Liver (tissue), 9 donors: ENCODE measurements around the gene SBDS. TPM values are rescaled to one million over a fixed set of nuclear protein-coding genes. Genes with fewer than 3 reads are reported as not detected.
A peak's percentile ranks its signal among the peaks of the same experiment; 100 is the strongest.
"Not testable (repeated sequence)": the region's sequence is repeated elsewhere in the genome, so short reads cannot be mapped to it uniquely, and the experiment has no call there.

ENCODE experiments used
- DNase-seq: peaks from one replicate; pipeline ENCODE4 v3.0.0-alpha.2; 2017; ENCODE audit warnings: low spot score
- H3K27ac ChIP-seq, 2 donors: one replicate each; pipeline ENCODE4 v1.7.0; 2013; ENCODE audit warnings: inconsistent platforms in 2 of 2, low read length in 2 of 2, control low read depth in 1 of 2, low read depth in 1 of 2, mild to moderate bottlenecking in 1 of 2
- H3K27me3 ChIP-seq, 4 donors: one replicate each; pipeline versions ENCODE4 v1.6.1 to v1.7.0; 2013; ENCODE audit warnings: low read length in 3 of 4, inconsistent platforms in 1 of 4, mild to moderate bottlenecking in 1 of 4, moderate library complexity in 1 of 4; ENCODE audit not compliant: control insufficient read depth in 4 of 4, insufficient read depth in 4 of 4
- H3K36me3 ChIP-seq, 4 donors: one replicate each; pipeline versions ENCODE4 v1.6.1 to v1.7.0; 2013; ENCODE audit warnings: low read length in 3 of 4, mild to moderate bottlenecking in 3 of 4, low read depth in 1 of 4, moderate library complexity in 1 of 4; ENCODE audit not compliant: control insufficient read depth in 4 of 4, insufficient read depth in 3 of 4
- H3K4me1 ChIP-seq, 4 donors: one replicate each; pipeline versions ENCODE4 v1.6.1 to v1.7.0; 2013; ENCODE audit warnings: low read length in 3 of 4, mild to moderate bottlenecking in 3 of 4, moderate library complexity in 1 of 4; ENCODE audit not compliant: control insufficient read depth in 4 of 4, insufficient read depth in 4 of 4
- H3K4me3 ChIP-seq, 3 donors: one replicate each; pipeline versions ENCODE4 v1.6.1 to v1.7.0; 2013; ENCODE audit warnings: low read length in 3 of 3, control low read depth in 1 of 3, low read depth in 1 of 3, mild to moderate bottlenecking in 1 of 3
- H3K9ac ChIP-seq, 2 donors: one replicate each; pipeline ENCODE4 v1.7.0; 2013; ENCODE audit warnings: low read length in 2 of 2, mild to moderate bottlenecking in 2 of 2, moderate library complexity in 2 of 2, control low read depth in 1 of 2, low read depth in 1 of 2
- H3K9me3 ChIP-seq, 4 donors: one replicate each; pipeline versions ENCODE4 v1.6.1 to v1.7.0; 2013; ENCODE audit warnings: low read length in 3 of 4; ENCODE audit not compliant: control insufficient read depth in 4 of 4
- ATF3 ChIP-seq: IDR thresholded peaks from 2 replicates; pipeline ENCODE4 v1.6.1; 2016; ENCODE audit warnings: antibody characterized with exemption
- CTCF ChIP-seq: fragments of 150-350 bp; IDR thresholded peaks from 2 replicates; pipeline ENCODE4 v1.5.1; 2017; ENCODE audit warnings: improper control_type of control experiment, low read depth, low read length; ENCODE audit not compliant: missing input control
- EGR1 ChIP-seq, 2 donors: IDR thresholded peaks; 2 replicates each; pipeline ENCODE4 v1.6.1; 2016 to 2018; ENCODE audit warnings: antibody characterized with exemption in 2 of 2, low read depth in 2 of 2
- FOXA1 ChIP-seq: IDR thresholded peaks from 2 replicates; pipeline ENCODE4 v1.6.1; 2016; ENCODE audit warnings: antibody characterized with exemption
- FOXA2 ChIP-seq: IDR thresholded peaks from 2 replicates; pipeline ENCODE4 v1.6.1; 2016; ENCODE audit warnings: antibody characterized with exemption
- GABPA ChIP-seq, 2 donors: IDR thresholded peaks in 1 of 2; conservative IDR thresholded peaks in 1 of 2; 2 replicates each; pipeline ENCODE4 v1.6.1; 2016; ENCODE audit warnings: antibody characterized with exemption in 2 of 2, mild to moderate bottlenecking in 1 of 2, moderate library complexity in 1 of 2
- HNF4A ChIP-seq, 2 donors: conservative IDR thresholded peaks; 2 replicates each; pipeline ENCODE4 v1.6.1; 2016; ENCODE audit warnings: antibody characterized with exemption in 2 of 2, mild to moderate bottlenecking in 2 of 2
- JUND ChIP-seq, 2 donors: IDR thresholded peaks; 2 replicates each; pipeline ENCODE4 v1.6.1; 2016; ENCODE audit warnings: antibody characterized with exemption in 2 of 2
- MAX ChIP-seq: IDR thresholded peaks from 2 replicates; pipeline ENCODE4 v1.6.1; 2016; ENCODE audit warnings: antibody characterized with exemption
- NR2F2 ChIP-seq: IDR thresholded peaks from 2 replicates; pipeline ENCODE4 v1.6.1; 2016; ENCODE audit warnings: antibody characterized with exemption
- RAD21 ChIP-seq, 2 donors: IDR thresholded peaks; 2 replicates each; pipeline ENCODE4 v1.6.1; 2016; ENCODE audit warnings: antibody characterized with exemption in 2 of 2, mild to moderate bottlenecking in 2 of 2
- REST ChIP-seq: IDR thresholded peaks from 2 replicates; pipeline ENCODE4 v1.6.1; 2016; ENCODE audit warnings: antibody characterized with exemption, mild to moderate bottlenecking
- RXRA ChIP-seq, 2 donors: IDR thresholded peaks; 2 replicates each; pipeline ENCODE4 v1.6.1; 2017 to 2018; ENCODE audit warnings: antibody characterized with exemption in 2 of 2, mild to moderate bottlenecking in 1 of 2
- SP1 ChIP-seq: IDR thresholded peaks from 2 replicates; pipeline ENCODE4 v1.6.1; 2018; ENCODE audit warnings: antibody characterized with exemption, mild to moderate bottlenecking
- TAF1 ChIP-seq: conservative IDR thresholded peaks from 2 replicates; pipeline ENCODE4 v1.6.1; 2016; ENCODE audit warnings: antibody characterized with exemption, mild to moderate bottlenecking
- YY1 ChIP-seq: IDR thresholded peaks from 2 replicates; pipeline ENCODE4 v1.6.1; 2016; ENCODE audit warnings: antibody characterized with exemption, mild to moderate bottlenecking
- ZBTB33 ChIP-seq: IDR thresholded peaks from 2 replicates; pipeline ENCODE4 v1.6.1; 2016; ENCODE audit warnings: antibody characterized with exemption
- WGBS: extraction: QIAGEN DNeasy Blood & Tissue Kit; methylation state at CpG from one replicate; pipeline ENCODE4 v1.1.7; 2013; 5-methylcytosine and 5-hydroxymethylcytosine counted together
- polyA plus RNA-seq, 2 donors: library from polyadenylated mRNA; stranded (reverse) in 1 of 2; unstranded in 1 of 2; fragments of 200-250 nt in 1 of 2; fragments of >200 nt in 1 of 2; fragmentation: Nextera tagmentation in 1 of 2; extraction: Ambion mirVana in 1 of 2; gene quantifications; one replicate each; pipeline versions ENCODE4 v1.2.1 to v1.2.3, GENCODE V29; 2013 to 2015
- total RNA-seq, 2 donors: library from RNA; depleted of rRNA; stranded (reverse); fragments of >200 nt; gene quantifications; one replicate each; pipeline ENCODE4 v1.2.3, GENCODE V29; 2014
- donor health status: healthy.
- donor health status: healthy.
- donor health status: healthy.
- donor health status: healthy.
- donor health status: healthy.

SBDS gene
- total and polyA plus RNA-seq, 4 donors: 34.1 to 66.0 (median 59.6) TPM

GRCh38 chr7:67040832-67041231 is 45.4 kb upstream of the SBDS start:
- TF ChIP-seq RAD21 (IDR thresholded peaks at IDR 0.05) (peak; percentile 56 to 59), CTCF (peak; percentile 13)
- not testable (repeated sequence) for H3K27me3 ChIP-seq, H3K9ac ChIP-seq, H3K9me3 ChIP-seq, H3K27ac ChIP-seq, H3K36me3 ChIP-seq, H3K4me3 ChIP-seq, H3K4me1 ChIP-seq, DNase-seq
- 40% methylated on average over 2 of the region's 2 CpGs for WGBS

GRCh38 chr7:67036432-67037395 is 41.3 kb upstream of the SBDS start:
- H3K9me3 ChIP-seq, H3K9ac ChIP-seq, H3K4me1 ChIP-seq, H3K36me3 ChIP-seq, H3K4me3 ChIP-seq, H3K27ac ChIP-seq, H3K27me3 ChIP-seq, DNase-seq: not testable (repeated sequence)
- 92% methylated on average over 9 of the region's 10 CpGs for WGBS

- Histone ChIP-seq H3K9me3 (no peaks in the 10 kb centered on the region), H3K9ac (no peak overlapping the region), H3K27me3 (no peaks in the 10 kb centered on the region), H3K4me1 (no peaks in the 10 kb centered on the region), H3K4me3 (no peak overlapping the region), H3K36me3 (peaks cover 0 to 9% (median 6%) of the 10 kb centered on the region in 4 donors), H3K27ac (no peak overlapping the region)
- 92% methylated on average over 5 of the region's 5 CpGs for WGBS
- no peak for DNase-seq
- TF ChIP-seq JUND (IDR thresholded peaks at IDR 0.05) (no peak), HNF4A (conservative IDR thresholded peaks at IDR 0.05) (no peak), EGR1 (IDR thresholded peaks at IDR 0.05; ENCODE audit: low read depth in 2 of 2) (no peak), FOXA2 (no peak), GABPA (IDR thresholded peaks at IDR 0.05 in 1 of 2, conservative IDR thresholded peaks at IDR 0.05 in 1 of 2) (no peak), ZBTB33 (no peak), REST (no peak), RXRA (IDR thresholded peaks at IDR 0.05) (no peak), TAF1 (no peak), YY1 (no peak), MAX (no peak), SP1 (no peak), ATF3 (no peak), NR2F2 (no peak), FOXA1 (no peak)
These were observed 37.9 kb upstream of the SBDS start for GRCh38 chr7:67033251-67033650.

GRCh38 chr7:67031685-67032084 is 36.3 kb upstream of the SBDS start:
- H3K9ac ChIP-seq, DNase-seq, H3K4me3 ChIP-seq, H3K27ac ChIP-seq, H3K4me1 ChIP-seq, H3K27me3 ChIP-seq, H3K9me3 ChIP-seq, H3K36me3 ChIP-seq: not testable (repeated sequence)
- WGBS: 88% methylated on average over 1 of the region's 2 CpGs
